ENCODE results near the gene RASSF3.

Gene RASSF3

DNA sequence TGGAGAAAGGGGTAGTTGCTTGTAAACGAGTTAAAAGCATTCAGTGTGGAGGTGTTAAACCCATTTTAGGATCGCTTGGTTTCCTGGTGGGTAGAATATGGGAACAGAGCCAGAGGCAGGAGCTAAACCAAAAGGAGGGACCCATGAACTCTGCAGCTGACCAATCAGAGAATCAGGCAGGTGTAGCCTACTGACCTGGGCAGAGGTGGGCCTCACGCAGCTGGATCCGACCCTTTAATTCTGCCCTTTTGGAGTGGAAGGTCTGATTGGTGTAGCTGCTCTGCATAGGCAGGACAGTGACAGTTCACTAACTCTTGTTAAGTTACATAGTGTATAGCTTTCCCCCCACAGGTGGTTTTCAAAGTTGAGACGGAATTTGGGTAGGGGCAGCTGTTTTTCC lies 85.3 kb downstream of the RASSF3 start:
- DNase-seq, result no peak

DNA sequence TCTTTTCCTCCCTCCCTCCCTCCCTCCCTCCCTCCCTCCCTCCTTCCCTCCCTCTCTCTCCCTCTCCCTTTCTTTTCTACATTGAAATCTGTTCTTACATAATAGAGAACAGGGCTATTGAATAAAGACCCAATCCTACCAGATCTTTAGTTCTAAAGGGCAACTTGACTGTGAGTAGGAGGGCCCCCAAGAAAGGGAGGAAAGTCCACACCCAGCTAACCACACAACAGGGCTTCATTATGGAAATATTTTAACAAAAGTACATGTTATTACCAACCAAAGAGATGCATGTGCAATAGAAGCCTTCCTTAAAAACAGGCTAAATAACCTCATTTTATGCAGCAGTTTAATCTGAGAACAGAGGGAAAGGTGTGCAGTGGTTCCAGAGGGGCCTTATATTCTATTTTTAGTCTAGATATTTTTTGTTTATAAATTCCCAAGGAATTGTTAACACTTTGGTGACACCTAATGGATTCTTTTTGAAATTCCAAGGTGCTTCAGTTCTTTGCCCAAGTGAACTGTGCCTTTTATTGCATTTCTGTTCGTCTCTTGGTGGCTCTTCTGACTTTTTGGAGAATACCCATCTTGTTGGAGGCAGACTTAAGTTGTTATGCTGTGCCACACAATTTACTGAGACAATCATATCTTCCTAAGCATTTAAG lies 85.9 kb downstream of the RASSF3 start:
- DNase-seq, result no peak

DNA sequence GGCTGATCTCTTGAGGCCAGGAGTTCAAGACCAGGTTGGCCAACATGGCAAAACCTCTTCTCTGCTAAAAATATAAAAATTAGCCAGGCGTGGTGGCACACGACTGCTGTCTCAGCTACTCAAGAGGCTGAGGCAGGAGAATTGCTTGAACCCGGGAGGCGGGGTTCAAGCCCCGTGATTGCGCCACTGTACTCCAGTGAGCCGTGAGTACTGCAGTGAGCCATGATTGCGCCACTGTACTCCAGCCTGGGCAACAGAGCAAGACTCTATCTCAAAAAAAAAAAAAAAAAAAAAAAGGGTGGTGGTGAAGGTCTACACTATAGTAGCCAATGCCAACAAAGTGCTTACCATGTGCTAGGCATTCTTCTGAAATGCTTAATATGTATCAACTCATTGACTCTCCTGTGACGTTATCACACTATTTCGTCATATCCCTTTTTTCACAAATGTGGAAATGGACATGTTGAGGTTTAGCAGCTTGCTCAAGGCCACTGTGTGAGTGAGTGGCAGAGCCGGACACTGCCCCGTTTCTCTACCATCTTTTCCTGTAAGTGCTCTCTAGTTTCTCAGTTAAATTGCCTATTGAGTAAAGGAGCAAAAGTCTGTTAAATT lies 89.3 kb downstream of the RASSF3 start:
- no peak for DNase-seq

DNA sequence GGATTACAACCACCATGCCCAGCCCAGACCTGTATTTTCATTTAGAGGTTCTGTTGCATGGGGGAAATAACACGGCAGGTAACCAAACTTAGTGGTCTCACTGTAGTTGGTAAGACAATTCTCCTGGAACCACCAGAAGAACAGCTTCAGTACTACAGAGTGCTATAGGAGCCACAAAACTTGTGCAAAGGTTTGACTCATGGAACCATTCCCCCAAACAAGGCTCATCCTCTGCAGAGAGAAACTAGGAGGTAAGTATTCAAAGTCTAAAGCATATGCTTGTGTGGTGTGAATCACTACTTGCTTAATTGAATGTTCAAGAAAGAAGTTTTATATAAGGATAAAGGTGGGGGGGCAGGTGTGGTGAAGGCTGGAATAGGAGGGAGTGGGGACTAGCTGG lies 90.2 kb downstream of the RASSF3 start:
- no peak for DNase-seq

DNA sequence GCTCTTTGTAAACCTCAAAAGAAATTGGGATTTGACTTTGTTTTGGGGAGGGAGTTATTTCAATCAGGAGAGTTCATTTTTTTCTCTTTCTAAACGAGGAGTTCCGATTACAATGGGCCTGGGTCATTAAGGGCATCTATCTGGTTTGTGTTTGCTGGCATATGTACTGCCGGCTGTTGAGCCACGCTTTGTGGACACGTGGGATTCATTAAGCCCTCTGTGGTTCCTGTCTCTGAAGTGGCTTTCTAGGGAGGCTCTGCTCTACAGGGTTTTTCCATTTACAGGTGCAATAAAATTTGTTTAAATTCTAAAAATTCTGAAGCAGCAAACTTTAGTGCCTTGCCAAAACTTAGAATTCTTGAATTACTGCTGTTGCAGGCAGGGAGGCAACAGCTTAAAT lies 91.0 kb downstream of the RASSF3 start:
- no peak for DNase-seq

DNA sequence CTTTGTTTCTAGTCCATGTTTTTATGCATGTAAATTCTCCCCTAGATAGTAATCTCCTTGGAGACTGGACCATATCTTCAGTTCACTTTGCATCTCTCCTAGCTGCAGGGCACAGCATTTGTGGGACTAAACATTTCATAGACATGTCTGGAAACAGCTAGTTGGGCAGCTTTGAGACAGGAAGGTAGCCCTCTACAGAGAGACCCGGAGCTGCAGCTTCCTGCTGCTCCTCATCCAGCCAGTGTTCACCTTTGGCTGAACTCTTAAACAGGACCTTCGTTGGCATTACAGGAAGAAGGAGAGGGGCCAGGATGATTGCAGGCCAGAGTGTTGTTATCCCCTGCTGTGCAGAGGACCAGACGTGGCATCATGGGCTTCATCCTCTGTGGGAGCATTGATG lies 96.0 kb downstream of the RASSF3 start:
- DNase-seq, result no peak

DNA sequence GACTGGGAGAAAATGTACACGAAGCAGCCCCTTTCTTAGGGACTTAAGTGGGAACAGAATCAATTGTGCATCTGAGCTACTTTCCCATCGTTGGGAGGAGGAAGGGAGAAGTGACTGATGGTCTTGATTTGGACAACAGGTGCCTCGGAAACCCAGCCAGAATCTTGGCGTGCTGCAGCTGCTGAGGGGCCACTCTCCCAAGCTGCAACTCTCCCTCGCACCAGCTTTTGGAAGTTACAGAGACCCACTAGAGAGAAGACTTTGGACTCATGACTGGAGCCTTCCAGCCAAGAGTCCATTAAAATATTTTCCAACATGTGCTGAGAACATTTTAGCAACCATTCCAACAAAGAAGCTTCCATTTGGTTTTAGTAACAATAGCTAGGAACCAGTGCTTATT lies 96.6 kb downstream of the RASSF3 start:
- no peak for DNase-seq

- no peak for DNase-seq
These were observed 97.1 kb downstream of the RASSF3 start for GRCh38 chr12:64707362-64707761.

- DNase-seq, result no peak
These were observed 97.6 kb downstream of the RASSF3 start for GRCh38 chr12:64707926-64708325.

DNA sequence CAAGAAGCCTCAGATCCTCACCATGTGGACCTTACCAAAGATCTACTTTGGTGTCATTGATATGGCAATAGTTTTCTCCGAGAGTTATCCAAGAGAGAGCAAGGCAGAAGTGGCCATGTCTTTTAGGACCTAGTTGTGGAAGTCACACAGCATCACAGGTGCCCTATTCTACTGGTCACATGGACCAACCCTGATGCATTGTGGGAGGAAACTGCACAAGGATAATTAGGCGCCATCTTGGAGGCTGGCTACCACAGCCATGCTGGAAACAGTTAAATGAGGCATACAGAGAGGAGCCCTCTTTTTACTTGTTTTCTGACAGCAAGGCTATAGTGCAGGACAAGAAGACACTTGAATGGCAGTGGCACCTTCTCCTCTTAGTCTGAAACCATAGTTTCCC lies 99.1 kb downstream of the RASSF3 start:
- no peak for DNase-seq

DNA sequence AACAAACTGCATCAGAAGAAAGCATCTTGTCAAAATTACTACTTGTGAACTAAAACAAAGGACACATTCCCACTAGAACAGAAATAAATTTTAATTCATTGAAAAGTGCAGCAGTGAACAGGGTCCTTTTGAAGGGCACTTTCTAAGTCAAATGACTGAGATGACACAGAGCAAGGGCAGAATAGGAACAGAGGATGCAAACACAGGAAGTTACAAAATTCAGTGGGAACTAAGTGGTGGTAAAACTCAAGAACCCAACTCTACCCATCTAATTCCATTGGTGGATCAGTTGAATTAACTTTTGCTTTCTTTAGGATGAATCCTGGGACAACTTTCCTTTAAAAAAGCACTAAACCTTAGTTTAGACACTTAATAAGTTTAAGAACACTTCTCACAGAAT lies 103.1 kb downstream of the RASSF3 start:
- DNase-seq, result no peak

DNA sequence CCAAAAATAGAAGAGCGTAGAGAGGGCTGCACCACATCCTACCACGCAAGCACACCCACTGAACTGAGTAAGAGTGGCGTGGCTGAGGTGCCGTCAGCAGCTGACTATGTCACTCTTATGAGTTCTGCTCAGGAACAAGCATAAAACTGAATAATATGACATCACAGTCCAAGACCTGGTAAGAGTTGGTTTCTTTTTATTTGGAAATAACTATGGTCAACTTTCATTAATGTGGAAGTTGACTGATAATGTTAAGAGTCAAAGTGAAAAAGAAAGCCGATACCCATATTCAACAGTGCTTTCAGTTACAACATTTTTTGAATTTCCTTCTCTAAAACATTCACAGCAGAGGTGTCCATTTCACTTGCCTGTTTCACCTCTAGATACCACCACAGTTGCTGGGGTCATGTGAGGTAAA lies 104.3 kb downstream of the RASSF3 start:
- DNase-seq, result no peak

- no peak for DNase-seq
These were observed 106.1 kb downstream of the RASSF3 start for GRCh38 chr12:64716371-64716770.

DNA sequence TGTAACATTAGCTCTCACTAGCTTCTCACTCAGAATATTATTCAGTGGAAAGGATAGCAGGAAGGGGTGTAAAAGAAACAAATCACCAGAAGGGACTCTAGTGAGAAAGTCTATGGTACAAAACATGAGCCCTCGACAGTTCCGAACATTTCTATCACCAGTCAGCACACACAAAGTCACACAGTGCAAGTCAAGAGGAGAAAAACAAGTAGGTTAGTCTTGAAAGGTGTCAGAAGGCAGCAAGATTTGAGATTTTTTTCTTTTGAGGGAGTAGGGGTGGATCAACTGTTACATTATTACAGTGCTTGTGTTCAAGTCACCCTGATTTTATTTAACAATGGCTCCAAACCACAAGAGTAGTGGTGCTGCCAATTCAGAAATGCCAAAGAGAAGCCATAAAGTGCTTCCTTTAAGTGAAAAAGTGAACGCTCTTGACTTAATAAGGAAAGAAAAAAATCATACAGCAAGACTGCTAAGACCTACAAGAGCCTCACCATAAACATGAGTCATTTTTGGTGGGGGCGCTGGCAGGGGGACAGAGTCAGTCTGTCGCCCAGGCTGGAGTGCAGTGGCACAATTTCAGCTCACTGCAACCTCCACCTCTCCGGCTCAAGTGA lies 106.7 kb downstream of the RASSF3 start:
- DNase-seq, result no peak

DNA sequence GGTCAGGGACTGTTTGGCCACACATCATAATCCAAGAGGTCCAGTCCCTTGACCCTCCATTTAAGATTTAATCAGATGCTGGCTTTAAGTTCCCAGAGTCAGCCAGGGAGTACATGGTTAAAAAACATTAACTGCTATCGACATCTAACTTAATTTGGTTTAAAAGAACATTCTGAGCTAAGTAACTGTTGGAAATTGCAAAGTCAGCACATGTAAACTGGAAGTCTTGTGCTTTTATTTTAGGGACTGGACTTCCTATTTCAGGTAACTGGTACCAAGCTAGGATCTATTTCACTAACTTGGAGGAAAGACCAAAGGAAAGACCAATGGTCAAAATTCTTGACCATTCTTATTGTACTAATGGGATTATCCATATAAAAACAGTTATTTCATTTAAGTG lies 108.4 kb downstream of the RASSF3 start:
- DNase-seq, result no peak

- no peak for DNase-seq
These were observed 110.6 kb downstream of the RASSF3 start for GRCh38 chr12:64720884-64721283.

GRCh38 chr12:64722835-64723234 lies 112.5 kb downstream of the RASSF3 start:
- no peak for DNase-seq

DNA sequence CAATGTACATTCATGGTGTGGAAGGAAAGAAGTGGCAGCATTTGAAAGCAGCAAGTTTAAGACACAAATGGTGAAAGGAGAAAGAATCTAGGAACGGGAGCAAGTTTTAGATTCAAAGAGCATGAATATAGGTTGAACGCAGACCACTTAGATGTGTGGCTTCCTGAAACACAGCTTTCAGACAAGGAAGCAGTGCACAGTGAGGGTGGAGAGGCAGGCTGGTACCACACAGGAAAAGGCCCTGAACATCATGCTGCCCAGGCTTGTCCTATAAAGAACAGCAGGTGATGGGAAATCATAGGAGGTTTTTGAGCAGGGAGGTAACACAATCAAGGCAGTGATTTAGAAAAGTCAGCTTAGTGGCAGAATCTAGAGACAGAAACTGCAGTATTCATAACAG lies 113.3 kb downstream of the RASSF3 start:
- DNase-seq, result no peak

- no peak for DNase-seq
These were observed 114.0 kb downstream of the RASSF3 start for GRCh38 chr12:64724201-64724745.

DNA sequence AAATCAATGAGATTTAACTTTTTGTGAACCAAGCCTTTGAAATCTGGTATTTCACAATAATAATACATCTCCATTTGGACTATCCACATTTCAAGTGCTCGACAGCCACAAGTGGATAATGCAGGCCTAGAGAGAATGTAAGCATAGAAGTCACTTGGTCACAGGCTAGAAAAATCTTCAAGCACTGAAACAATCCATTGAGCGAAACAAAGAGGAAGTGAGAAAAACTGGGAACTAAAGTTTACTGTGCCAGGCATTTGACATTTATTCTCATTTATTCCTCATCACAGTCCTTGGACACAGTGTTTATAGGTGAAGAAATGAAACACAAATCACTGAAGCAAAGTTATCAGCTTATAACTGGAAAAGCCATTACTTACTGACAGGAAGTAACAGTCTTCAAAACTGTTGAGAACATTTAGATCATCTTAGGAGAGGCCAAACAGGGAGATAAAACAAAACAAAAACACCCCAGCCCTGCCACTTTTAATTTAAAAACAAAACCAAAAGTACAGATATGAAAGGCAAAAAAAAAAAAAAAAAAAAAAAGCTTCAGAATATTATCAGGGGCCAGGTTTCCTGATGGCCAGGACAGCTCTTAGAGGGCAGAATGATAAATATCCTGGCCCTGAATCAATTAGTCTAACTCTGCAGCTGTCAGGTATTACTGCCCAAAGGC lies 119.8 kb downstream of the RASSF3 start:
- DNase-seq, result no peak

- no peak for DNase-seq
These were observed 120.3 kb downstream of the RASSF3 start for GRCh38 chr12:64730588-64730969.

DNA sequence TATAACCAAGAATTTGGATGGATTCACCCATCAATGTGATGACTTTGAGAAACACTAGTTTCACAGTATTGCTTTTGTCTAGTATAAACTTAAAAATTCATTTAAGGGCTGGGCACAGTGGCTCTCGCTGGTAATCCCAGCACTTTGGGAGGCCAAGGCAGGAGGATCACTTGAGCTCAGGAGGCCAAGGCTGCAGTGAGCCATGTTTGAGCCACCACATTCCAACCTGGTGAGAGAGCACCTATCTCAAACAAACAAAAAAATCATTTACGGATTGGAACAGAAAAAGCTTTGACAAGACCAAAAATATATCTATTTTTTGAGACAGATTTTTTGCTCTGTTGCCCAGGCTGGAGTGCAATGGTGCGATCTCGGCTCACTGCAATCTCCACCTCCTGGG lies 121.4 kb downstream of the RASSF3 start:
- no peak for DNase-seq

DNA sequence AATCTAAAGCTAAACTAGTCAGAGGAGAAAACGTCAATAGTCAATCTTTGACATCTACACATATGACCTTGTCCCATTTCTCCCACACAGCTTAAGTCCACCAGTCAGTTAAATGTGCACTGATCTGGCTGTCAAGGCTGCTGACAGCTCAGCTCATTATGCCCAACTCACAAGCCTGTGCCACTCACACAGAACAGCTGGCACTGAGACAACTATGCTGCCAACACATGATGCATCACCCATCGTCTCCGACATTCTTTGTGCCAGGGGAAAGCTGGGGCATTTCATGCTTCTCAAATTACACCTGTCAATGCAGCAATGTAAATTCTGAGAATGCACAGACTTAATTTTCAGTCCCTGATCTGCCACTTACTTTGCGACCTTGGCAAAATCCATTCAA lies 123.6 kb downstream of the RASSF3 start:
- DNase-seq, result no peak

GRCh38 chr12:64735442-64735841 lies 125.1 kb downstream of the RASSF3 start:
- no peak for DNase-seq

All from KG1 (cell line).